Upper lobe of left lung (tissue), 4 donors: Measurements from ENCODE around the gene PLCB1.

ENCODE experiments used
- POLR2A ChIP-seq, 4 donors: fragments of 450-650 bp; IDR thresholded peaks; one replicate each; pipeline ENCODE4 v1.5.1; 2016 to 2017; ENCODE audit warnings: antibody characterized with exemption in 4 of 4, mild to moderate bottlenecking in 2 of 4
- POLR2AphosphoS5 ChIP-seq, 2 donors: sonication (generic); formaldehyde crosslinking; IDR thresholded peaks; one replicate each; pipeline ENCODE4 v1.5.1; 2017; ENCODE audit warnings: antibody characterized with exemption in 2 of 2
- TF ChIP-seq, protein P1 (sequence below), 6 experiments: fragments of 450-650 bp in 4 of 6; fragments of 200-600 bp in 2 of 6; sonication (generic) in 2 of 6; IDR thresholded peaks; one replicate each; pipeline ENCODE4 v1.5.1; 2016 to 2019; ENCODE audit warnings: antibody characterized with exemption in 6 of 6

DNA sequence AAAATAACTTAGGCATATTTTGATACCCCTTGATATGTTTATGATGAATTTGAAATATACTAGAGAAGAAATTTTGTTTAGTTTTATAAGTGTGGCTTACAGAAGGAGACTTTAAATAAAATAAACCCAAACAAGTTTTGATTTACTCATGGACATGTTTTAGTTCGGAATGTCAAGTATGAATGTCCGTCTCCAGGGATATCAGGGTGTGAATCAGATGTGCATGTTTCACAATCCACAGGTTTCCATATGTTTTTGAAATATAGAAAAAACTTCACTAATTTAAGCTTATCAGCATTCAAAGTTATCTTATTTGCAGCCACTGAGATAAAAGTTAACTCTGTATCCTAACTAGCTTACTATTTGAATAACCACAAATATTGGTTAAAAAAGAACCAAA, 51.5 kb downstream of the PLCB1 start:
- TF ChIP-seq POLR2A (IDR thresholded peaks at IDR 0.05) (no peak), POLR2AphosphoS5 (IDR thresholded peaks at IDR 0.05) (no peak)
- TF ChIP-seq, protein P1, sequence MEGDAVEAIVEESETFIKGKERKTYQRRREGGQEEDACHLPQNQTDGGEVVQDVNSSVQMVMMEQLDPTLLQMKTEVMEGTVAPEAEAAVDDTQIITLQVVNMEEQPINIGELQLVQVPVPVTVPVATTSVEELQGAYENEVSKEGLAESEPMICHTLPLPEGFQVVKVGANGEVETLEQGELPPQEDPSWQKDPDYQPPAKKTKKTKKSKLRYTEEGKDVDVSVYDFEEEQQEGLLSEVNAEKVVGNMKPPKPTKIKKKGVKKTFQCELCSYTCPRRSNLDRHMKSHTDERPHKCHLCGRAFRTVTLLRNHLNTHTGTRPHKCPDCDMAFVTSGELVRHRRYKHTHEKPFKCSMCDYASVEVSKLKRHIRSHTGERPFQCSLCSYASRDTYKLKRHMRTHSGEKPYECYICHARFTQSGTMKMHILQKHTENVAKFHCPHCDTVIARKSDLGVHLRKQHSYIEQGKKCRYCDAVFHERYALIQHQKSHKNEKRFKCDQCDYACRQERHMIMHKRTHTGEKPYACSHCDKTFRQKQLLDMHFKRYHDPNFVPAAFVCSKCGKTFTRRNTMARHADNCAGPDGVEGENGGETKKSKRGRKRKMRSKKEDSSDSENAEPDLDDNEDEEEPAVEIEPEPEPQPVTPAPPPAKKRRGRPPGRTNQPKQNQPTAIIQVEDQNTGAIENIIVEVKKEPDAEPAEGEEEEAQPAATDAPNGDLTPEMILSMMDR (IDR thresholded peaks at IDR 0.05): no peak
